ENCODE measurements around the gene MAP3K12.
"Not testable (repeated sequence)": the region's sequence is repeated elsewhere in the genome, so short reads cannot be mapped to it uniquely, and the experiment has no call there.

Gene MAP3K12

GRCh38 chr12:53483225-53483978 lies 15.9 kb downstream of the MAP3K12 start:
- no peak for DNase-seq (ENCODE audit: low read depth)
- H3K4me3 ChIP-seq (ENCODE audit: low read length): no peak overlapping the region

GRCh38 chr12:53482626-53483168 lies 16.6 kb downstream of the MAP3K12 start:
- TF ChIP-seq CTCF (conservative IDR thresholded peaks at IDR 0.05; ENCODE audit: low read depth, low read length): no peak
- no peak for DNase-seq (ENCODE audit: low read depth)
- H3K4me3 ChIP-seq (ENCODE audit: low read length): no peak overlapping the region

More at GRCh38 chr12:53483225-53483978, 15.9 kb downstream of the MAP3K12 start:
- no peak for TF ChIP-seq CTCF (conservative IDR thresholded peaks at IDR 0.05; ENCODE audit: low read depth, low read length)

- peak; percentile 51 for TF ChIP-seq CTCF (conservative IDR thresholded peaks at IDR 0.05; ENCODE audit: low read depth, low read length)
These were observed 17.2 kb downstream of the MAP3K12 start for GRCh38 chr12:53481939-53482586.

GRCh38 chr12:53481458-53481857 lies 17.8 kb downstream of the MAP3K12 start:
- DNase-seq (ENCODE audit: low read depth); H3K4me3 ChIP-seq (ENCODE audit: low read length): not testable (repeated sequence)

More at GRCh38 chr12:53481939-53482586, 17.2 kb downstream of the MAP3K12 start:
- H3K4me3 ChIP-seq (ENCODE audit: low read length): no peak overlapping the region
- DNase-seq (ENCODE audit: low read depth): no peak

- no peak for TF ChIP-seq CTCF (conservative IDR thresholded peaks at IDR 0.05; ENCODE audit: low read depth, low read length)
- H3K4me3 ChIP-seq (ENCODE audit: low read length): no peak overlapping the region
- DNase-seq (ENCODE audit: low read depth): no peak
These were observed 18.5 kb downstream of the MAP3K12 start for GRCh38 chr12:53480491-53481442.

GRCh38 chr12:53479331-53479730 lies 19.9 kb downstream of the MAP3K12 start:
- DNase-seq (ENCODE audit: low read depth): no peak
- no peak for TF ChIP-seq CTCF (conservative IDR thresholded peaks at IDR 0.05; ENCODE audit: low read depth, low read length)
- H3K4me3 ChIP-seq (ENCODE audit: low read length): no peak overlapping the region

GRCh38 chr12:53478865-53479264 lies 20.4 kb downstream of the MAP3K12 start:
- no peak overlapping the region for H3K4me3 ChIP-seq (ENCODE audit: low read length)
- TF ChIP-seq CTCF (conservative IDR thresholded peaks at IDR 0.05; ENCODE audit: low read depth, low read length): no peak
- DNase-seq (ENCODE audit: low read depth): no peak

Data from retinal pigment epithelial cell (primary cell).